GM12878 (cell line): ENCODE data around the gene C16orf92. TPM values are rescaled to one million over a fixed set of nuclear protein-coding genes. Genes with fewer than 3 reads are reported as not detected.

Experiments
- ATAC-seq: fragments of 200-7000 bp; cut with Tn5 transposase; 3 replicates; pipeline ENCODE4 v1.9.1; 2020; ENCODE audit warnings: mild to moderate bottlenecking, moderate library complexity
- BruUV-seq: library from RNA; stranded (reverse); fragments of 400-500 nt; replicated peaks from 2 replicates; lab custom pipeline; 2021; lab: Mats Ljungman, UMichigan
- CTCF ChIA-PET: fragments of 300-600 bp; sonication (Branson Sonifier 250); formaldehyde crosslinking; extraction: SDS; loops from one replicate; lab custom pipeline; 2021; ENCODE audit warnings: inconsistent platforms; lab: Yijun Ruan, JAX
- POLR2A ChIA-PET: fragments of 350-600 bp; formaldehyde crosslinking; extraction: SDS; loops from one replicate; lab custom pipeline; 2021; ENCODE audit warnings: inconsistent platforms; lab: Charles Lee
- RAD21 ChIA-PET: fragments of 300-600 bp; sonication (Branson Sonifier 250); formaldehyde crosslinking; loops from one replicate; lab custom pipeline; 2023; ENCODE audit warnings: antibody characterized with exemption; ENCODE audit not compliant: unreplicated experiment; lab: Charles Lee
- SMC1A ChIA-PET: fragments of 300-600 bp; sonication (Branson Sonifier 250); formaldehyde crosslinking; loops from one replicate; lab custom pipeline; 2023; ENCODE audit not compliant: unreplicated experiment, uncharacterized antibody; lab: Charles Lee
- DNase-seq: peaks from one replicate; pipeline ENCODE4 v3.0.0-alpha.2; 2011; ENCODE audit warnings: low read depth, low spot score
- FAIRE-seq: peaks from 3 replicates; lab custom pipeline; 2011; peaks lifted over from hg19 to GRCh38; lab: Jason Lieb, UNC
- H2AFZ ChIP-seq: 2 replicates; pipeline ENCODE4 v1.6.0; 2011; ENCODE audit warnings: low read depth, low read length, control low read depth; ENCODE audit not compliant: control insufficient read depth
- H3K27ac ChIP-seq: 2 replicates; pipeline ENCODE4 v1.5.1; 2011; ENCODE audit warnings: control low read depth; ENCODE audit not compliant: control insufficient read depth, insufficient read depth
- H3K27me3 ChIP-seq, 2 experiments: replicated peaks in 1 of 2; 2 replicates each; pipeline versions ENCODE4 v1.6.0 to v1.6.1; 2011; ENCODE audit warnings: low read length in 1 of 2; ENCODE audit not compliant: control insufficient read depth in 2 of 2, insufficient read depth in 2 of 2
- H3K36me3 ChIP-seq, 2 experiments: 2 replicates each; pipeline ENCODE4 v1.5.1; 2011; ENCODE audit warnings: low read length in 1 of 2; ENCODE audit not compliant: control insufficient read depth in 2 of 2, insufficient read depth in 2 of 2
- H3K4me1 ChIP-seq: 2 replicates; pipeline ENCODE4 v1.6.1; 2011; ENCODE audit warnings: mild to moderate bottlenecking, low read length, moderate library complexity, mixed read lengths; ENCODE audit not compliant: control insufficient read depth, insufficient read depth
- H3K4me2 ChIP-seq: 2 replicates; pipeline ENCODE4 v1.6.0; 2011; ENCODE audit warnings: control low read depth; ENCODE audit not compliant: control insufficient read depth, insufficient read depth
- H3K4me3 ChIP-seq: fragments of 200-600 bp; sonication (generic); 2 replicates; pipeline ENCODE4 v1.5.1; 2016
- H3K79me2 ChIP-seq: 2 replicates; pipeline ENCODE4 v1.6.0; 2011; ENCODE audit warnings: low read length; ENCODE audit not compliant: control insufficient read depth, insufficient read depth
- H3K9ac ChIP-seq: 2 replicates; pipeline ENCODE4 v1.8.0; 2011; ENCODE audit warnings: low read length, control low read depth, mixed read lengths; ENCODE audit not compliant: control insufficient read depth, insufficient read depth
- H3K9me3 ChIP-seq: replicated peaks from 3 replicates; pipeline ENCODE4 v1.5.1; 2011; ENCODE audit warnings: mild to moderate bottlenecking, low read length; ENCODE audit not compliant: control insufficient read depth, insufficient read depth
- H4K20me1 ChIP-seq: 2 replicates; pipeline ENCODE4 v1.6.0; 2011; ENCODE audit not compliant: control insufficient read depth, insufficient read depth
- CEBPZ ChIP-seq: fragments of 150-350 bp; IDR thresholded peaks from 2 replicates; pipeline ENCODE4 v1.6.1; 2016; ENCODE audit warnings: low read depth, low read length
- EED ChIP-seq: sonication (generic); IDR thresholded peaks from 2 replicates; pipeline ENCODE4 v1.6.1; 2016; ENCODE audit warnings: antibody characterized with exemption, low read depth
- EZH2 ChIP-seq: IDR thresholded peaks from 2 replicates; pipeline ENCODE4 v1.6.1; 2012; ENCODE audit warnings: low read depth, mild to moderate bottlenecking, control low read depth, inconsistent platforms, low read length, borderline replicate concordance; ENCODE audit not compliant: control insufficient read depth
- FOXK2 ChIP-seq: fragments of 450-650 bp; IDR thresholded peaks from 2 replicates; pipeline ENCODE4 v1.6.1; 2017; ENCODE audit warnings: mild to moderate bottlenecking, moderate library complexity
- GABPA ChIP-seq: IDR thresholded peaks from 2 replicates; pipeline ENCODE4 v1.6.1; 2014; ENCODE audit warnings: antibody characterized with exemption, low read depth, mild to moderate bottlenecking, inconsistent platforms
- MTA2 ChIP-seq: fragments of 450-650 bp; IDR thresholded peaks from 2 replicates; pipeline ENCODE4 v1.6.1; 2016; ENCODE audit warnings: low read depth, mild to moderate bottlenecking, moderate library complexity
- NR2C1 ChIP-seq: fragments of 450-650 bp; IDR thresholded peaks from 2 replicates; pipeline ENCODE4 v1.6.1; 2017; ENCODE audit warnings: antibody characterized with exemption, mild to moderate bottlenecking, moderate library complexity
- POLR2A ChIP-seq: IDR thresholded peaks from 2 replicates; pipeline ENCODE4 v1.6.1; 2011; ENCODE audit warnings: low read depth, mild to moderate bottlenecking, low read length
- WGBS: methylation state at CpG from one replicate; pipeline ENCODE4 v1.1.6; 2016; ENCODE audit warnings: low lambda C conversion rate; ENCODE audit not compliant: insufficient replicate concordance, insufficient coverage; ENCODE audit errors: missing lambda C conversion rate; 5-methylcytosine and 5-hydroxymethylcytosine counted together
- in situ Hi-C: fragments of 300-500 bp; cut with MboI; formaldehyde crosslinking; loops from 9 replicates; pipeline ENCODE4 v1.14.3; 2018; ENCODE audit warnings: mixed read lengths
- intact Hi-C: fragments of 100-400 bp; cut with micrococcal nuclease; formaldehyde crosslinking; loops from one replicate; pipeline ENCODE4 v1.14.2; 2022; ENCODE audit not compliant: unreplicated experiment
- polyA plus RNA-seq, 11 experiments: library from polyadenylated mRNA; depleted of rRNA in 4 of 11; unstranded in 6 of 11; stranded (reverse) in 5 of 11; fragments of >200 nt; fragmentation: Nextera tagmentation in 4 of 11; fragmentation: Illumina TruSeq in 1 of 11; extraction: Ambion mirVana in 4 of 11; extraction: Trizol in 1 of 11; gene quantifications; 1 replicate in 1 of 11; 2 replicates in 10 of 11; pipeline versions ENCODE4 v1.2.1 to v1.2.3, GENCODE V29; 2011 to 2016; ENCODE audit warnings: inconsistent platforms in 2 of 11, missing spikeins in 2 of 11, low read depth in 1 of 11
- total RNA-seq, 4 experiments: library from RNA; depleted of rRNA in 3 of 4; stranded (reverse); fragments of >200 nt in 3 of 4; fragmentation: Illumina TruSeq in 1 of 4; extraction: Trizol in 1 of 4; gene quantifications; 2 replicates each; pipeline versions ENCODE4 v1.2.1 to v1.2.3, GENCODE V29; 2013 to 2021
- TF ChIP-seq, protein P1 (sequence below): fragments of 450-650 bp; formaldehyde crosslinking; IDR thresholded peaks from 2 replicates; pipeline ENCODE4 v1.4.0; 2022; ENCODE audit warnings: mild to moderate bottlenecking, moderate library complexity

C16orf92 gene
- total and polyA plus RNA-seq, 10 of the 15 experiments (the other 5 are each of a cell fraction or from before 2014, with no cell fraction given) = not detected

DNA sequence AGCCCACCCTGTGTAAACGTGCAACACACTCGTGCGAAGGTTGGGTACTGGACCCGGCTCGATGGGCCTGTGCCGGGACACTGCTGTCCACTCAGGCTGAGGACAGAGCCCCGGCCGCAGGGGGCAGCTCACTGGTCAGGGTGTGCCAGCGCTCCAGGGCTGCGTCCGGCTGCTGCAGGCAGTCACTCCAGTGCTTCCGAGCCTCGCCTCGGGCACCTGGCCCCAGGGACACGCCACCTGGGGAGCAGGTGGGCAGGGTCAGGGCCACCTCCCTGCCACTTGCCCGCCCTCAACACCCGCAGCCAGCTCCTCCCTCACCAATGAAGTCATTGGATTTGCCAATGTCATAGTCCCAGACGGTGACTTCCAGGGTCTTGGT, 16.9 kb upstream of the C16orf92 start:
- in situ Hi-C loops (loop anchor here (25.0 kb wide), 1 partner anchor 894 kb away; no protein-coding TSS in a partner anchor), intact Hi-C loops (no loop called here)
- POLR2A ChIA-PET = no interaction called here
- BruUV-seq = no TSS peak
- Histone ChIP-seq H3K36me3 (peaks cover 0 to 3% of the 10 kb centered on the region in 2 experiments; a peak in 2 of 4 replicates), H3K4me1 (no peaks in the 10 kb centered on the region), H3K4me2 (no peak overlapping the region), H3K27ac (no peak overlapping the region), H3K79me2 (no peaks in the 10 kb centered on the region), H4K20me1 (no peaks in the 10 kb centered on the region), H3K27me3 (peaks cover 0 to 1% of the 10 kb centered on the region in 2 experiments; a peak in 1 of 4 replicates), H3K9me3 (no peaks in the 10 kb centered on the region), H3K9ac (no peak overlapping the region), H3K4me3 (no peak overlapping the region), H2AFZ (no peak overlapping the region)
- SMC1A ChIA-PET = interaction anchor here (0.7 kb wide), 1 partner anchor 34 kb away, joined by 3 read pairs; no protein-coding TSS in a partner anchor
- ATAC-seq (no peak), FAIRE-seq (no peak), DNase-seq (no peak)
- RAD21 ChIA-PET = interaction anchor here (0.7 to 0.9 kb wide), 3 partner anchors 14 to 33 kb away, joined by 3 read pairs; partner anchors contain the start of gene TAOK2
- 87% methylated on average over 18 of the region's 18 CpGs for WGBS
- CTCF ChIA-PET = interaction anchor here (0.5 to 1.4 kb wide), 5 partner anchors 9 to 305 kb away, joined by 3 to 4 read pairs (median 4); no protein-coding TSS in a partner anchor
- TF ChIP-seq MTA2 (no peak), POLR2A (peak; percentile 35; the same call in 1 of the 2 replicates)

DNA sequence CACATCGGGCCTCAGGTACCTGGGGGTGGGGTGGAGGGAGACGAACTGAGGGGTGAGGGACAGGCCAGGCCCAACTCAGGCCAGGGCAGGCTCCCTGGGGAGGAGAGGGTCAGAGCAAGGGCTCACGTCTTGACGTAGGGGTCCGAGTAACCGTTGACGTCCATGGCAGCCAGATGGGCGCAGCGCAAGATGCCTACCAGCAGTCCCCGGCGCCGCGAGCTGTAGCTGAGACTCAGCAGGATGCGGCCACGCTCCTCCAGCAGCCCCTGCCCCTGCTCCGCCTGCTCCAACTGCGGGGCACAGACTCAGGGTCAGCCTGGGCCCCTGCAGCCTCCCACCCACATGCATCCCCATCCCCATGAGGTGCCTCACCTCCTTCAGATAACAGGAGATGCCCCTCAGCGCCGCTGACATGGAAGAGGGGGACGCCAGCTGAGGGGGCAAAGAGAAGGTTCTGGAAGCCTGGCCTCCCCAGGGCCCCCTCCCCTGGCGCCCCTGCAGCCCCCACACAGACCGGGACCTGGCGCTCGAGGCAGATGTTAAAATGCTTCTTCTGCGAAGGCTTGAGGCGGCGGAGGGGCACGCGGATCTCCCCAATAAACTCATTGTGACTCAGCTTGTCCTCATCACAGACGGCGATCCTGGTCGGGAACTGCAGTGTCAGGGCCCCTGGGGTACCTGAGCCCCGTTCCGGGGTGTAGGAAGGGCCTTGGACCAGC, 16.2 kb upstream of the C16orf92 start:
- Histone ChIP-seq H3K27me3 (peaks cover 0 to 3% of the 10 kb centered on the region in 2 experiments; a peak in 3 of 4 replicates), H3K9ac (no peak overlapping the region), H3K4me3 (no peak overlapping the region), H3K9me3 (no peaks in the 10 kb centered on the region), H2AFZ (no peak overlapping the region), H3K4me1 (no peaks in the 10 kb centered on the region), H3K4me2 (no peak overlapping the region), H4K20me1 (no peaks in the 10 kb centered on the region), H3K36me3 (no peaks in the 10 kb centered on the region; a peak in 2 of 4 replicates), H3K27ac (no peak overlapping the region), H3K79me2 (no peaks in the 10 kb centered on the region)
- intact Hi-C loops = no loop called here
- 91% methylated on average over 25 of the region's 34 CpGs for WGBS
- POLR2A ChIA-PET = no interaction called here
- in situ Hi-C loops = loop anchor here (25.0 kb wide), 1 partner anchor 895 kb away; no protein-coding TSS in a partner anchor
- no peak for FAIRE-seq
- CTCF ChIA-PET = interaction anchor here (1.0 to 1.4 kb wide), 4 partner anchors 10 to 306 kb away, joined by 3 to 4 read pairs (median 4); no protein-coding TSS in a partner anchor
- no TSS peak for BruUV-seq
- SMC1A ChIA-PET = no interaction called here
- RAD21 ChIA-PET = no interaction called here
- DNase-seq = no peak
- ATAC-seq = no peak
- TF ChIP-seq NR2C1 (no peak), CEBPZ (no peak), EED (no peak), FOXK2 (no peak), GABPA (no peak), EZH2 (no peak)
- TF ChIP-seq, protein P1, sequence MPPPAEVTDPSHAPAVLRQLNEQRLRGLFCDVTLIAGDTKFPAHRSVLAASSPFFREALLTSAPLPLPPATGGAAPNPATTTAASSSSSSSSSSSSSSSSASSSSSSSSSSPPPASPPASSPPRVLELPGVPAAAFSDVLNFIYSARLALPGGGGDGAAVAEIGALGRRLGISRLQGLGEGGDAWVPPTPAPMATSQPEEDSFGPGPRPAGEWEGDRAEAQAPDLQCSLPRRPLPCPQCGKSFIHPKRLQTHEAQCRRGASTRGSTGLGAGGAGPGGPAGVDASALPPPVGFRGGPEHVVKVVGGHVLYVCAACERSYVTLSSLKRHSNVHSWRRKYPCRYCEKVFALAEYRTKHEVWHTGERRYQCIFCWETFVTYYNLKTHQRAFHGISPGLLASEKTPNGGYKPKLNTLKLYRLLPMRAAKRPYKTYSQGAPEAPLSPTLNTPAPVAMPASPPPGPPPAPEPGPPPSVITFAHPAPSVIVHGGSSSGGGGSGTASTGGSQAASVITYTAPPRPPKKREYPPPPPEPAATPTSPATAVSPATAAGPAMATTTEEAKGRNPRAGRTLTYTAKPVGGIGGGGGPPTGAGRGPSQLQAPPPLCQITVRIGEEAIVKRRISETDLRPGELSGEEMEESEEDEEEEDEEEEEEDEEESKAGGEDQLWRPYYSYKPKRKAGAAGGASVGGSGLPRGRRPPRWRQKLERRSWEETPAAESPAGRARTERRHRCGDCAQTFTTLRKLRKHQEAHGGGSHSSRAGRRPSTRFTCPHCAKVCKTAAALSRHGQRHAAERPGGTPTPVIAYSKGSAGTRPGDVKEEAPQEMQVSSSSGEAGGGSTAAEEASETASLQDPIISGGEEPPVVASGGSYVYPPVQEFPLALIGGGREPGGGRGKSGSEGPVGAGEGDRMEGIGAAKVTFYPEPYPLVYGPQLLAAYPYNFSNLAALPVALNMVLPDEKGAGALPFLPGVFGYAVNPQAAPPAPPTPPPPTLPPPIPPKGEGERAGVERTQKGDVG = no peak
